NT2/D1 (cell line): Measurements from ENCODE around the gene KLHL21.
A peak's percentile ranks its signal among the peaks of the same experiment; 100 is the strongest.

Experiments used
- DNase-seq: peaks from one replicate; pipeline ENCODE4 v3.0.0-alpha.2; 2011; ENCODE audit warnings: low read depth, low spot score
- H3K27me3 ChIP-seq: 2 replicates; pipeline ENCODE4 v1.6.0; 2011; ENCODE audit warnings: mild to moderate bottlenecking; ENCODE audit not compliant: insufficient read length, insufficient read depth
- H3K36me3 ChIP-seq: 2 replicates; pipeline ENCODE4 v1.6.1; 2011; ENCODE audit warnings: mild to moderate bottlenecking, low read length, mixed read lengths; ENCODE audit not compliant: insufficient read depth, insufficient read length
- H3K4me1 ChIP-seq: 2 replicates; pipeline ENCODE4 v1.5.1; 2011; ENCODE audit not compliant: insufficient read depth, insufficient read length
- H3K4me3 ChIP-seq: 2 replicates; pipeline ENCODE4 v1.5.1; 2011; ENCODE audit warnings: low read depth; ENCODE audit not compliant: insufficient read length
- H3K9ac ChIP-seq: 2 replicates; pipeline ENCODE4 v1.6.0; 2011; ENCODE audit warnings: low read depth; ENCODE audit not compliant: insufficient read length
- H3K9me3 ChIP-seq: 2 replicates; pipeline ENCODE4 v1.5.1; 2011; ENCODE audit warnings: mild to moderate bottlenecking, low read length; ENCODE audit not compliant: insufficient read depth
- SUZ12 ChIP-seq: IDR thresholded peaks from 2 replicates; pipeline ENCODE4 v1.6.1; 2011; ENCODE audit not compliant: insufficient read length, insufficient read depth; ENCODE audit errors: extremely low read depth
- YY1 ChIP-seq: IDR thresholded peaks from 2 replicates; pipeline ENCODE4 v1.6.1; 2011; ENCODE audit not compliant: insufficient read length, insufficient read depth
- ZNF274 ChIP-seq: IDR thresholded peaks from 2 replicates; pipeline ENCODE4 v1.6.1; 2011; ENCODE audit warnings: mild to moderate bottlenecking, low read depth, low read length

KLHL21 gene

DNA sequence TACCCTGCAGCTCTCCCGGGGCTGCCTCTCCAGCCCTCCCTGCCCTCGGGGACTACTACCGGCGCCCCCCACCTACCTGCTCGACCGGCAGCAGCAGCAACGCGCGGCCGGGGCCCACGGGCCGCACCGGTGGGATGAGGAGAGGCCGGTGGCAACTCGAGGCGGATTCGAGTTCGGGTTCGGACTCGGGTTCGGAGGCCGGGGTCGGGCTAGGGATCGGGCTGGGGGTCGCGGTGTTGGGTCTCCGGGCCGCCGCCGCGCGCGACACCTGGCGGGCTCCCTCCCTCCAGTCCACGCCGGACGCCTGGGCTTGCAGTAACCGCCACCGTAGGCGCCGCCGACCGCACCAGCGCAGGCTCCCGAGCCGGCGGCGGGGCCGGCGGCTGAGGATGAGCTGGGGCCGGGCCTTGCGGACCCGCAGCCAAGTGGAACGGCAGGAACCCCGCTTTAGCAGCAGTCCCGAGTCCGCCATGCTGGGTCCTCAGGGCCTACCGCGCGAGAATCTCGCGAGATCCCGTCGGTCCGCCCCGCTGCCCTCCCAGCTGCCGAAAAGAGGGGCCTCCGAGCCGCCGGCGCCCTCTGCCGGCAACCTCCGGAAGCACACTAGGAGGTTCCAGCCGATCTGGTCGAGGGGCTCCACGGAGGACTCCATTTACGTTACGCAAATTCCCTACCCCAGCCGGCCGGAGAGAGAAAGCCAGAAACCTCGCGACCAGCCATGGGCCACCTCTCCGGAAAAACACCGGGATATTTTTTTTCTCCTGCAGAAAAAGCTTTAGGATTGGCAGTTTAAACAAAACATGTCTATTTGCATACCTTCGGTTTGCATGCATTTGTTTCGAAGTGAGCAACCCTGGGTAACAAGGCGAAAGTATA lies 48.4 kb downstream of the KLHL21 start, which contains the start of gene NOL9:
Gene NOL9 (minus strand): TSS at position 483 of the 876 bp plus-strand sequence. CDS start 11 bp downstream, at position 472.
- peaks cover 17% of the 10 kb centered on the region for H3K36me3 ChIP-seq
- peak within 1 kb of the TSS; percentile 90 for H3K9ac ChIP-seq
- no peak for TF ChIP-seq SUZ12
- no peak for TF ChIP-seq ZNF274
- TF ChIP-seq YY1, result peak; percentile 59
- no peaks in the 10 kb centered on the region for H3K4me1 ChIP-seq
- peak; percentile 81 for DNase-seq
- H3K4me3 ChIP-seq, result peak within 1 kb of the TSS; percentile 93
- no peaks in the 10 kb centered on the region for H3K9me3 ChIP-seq
- H3K27me3 ChIP-seq, result no peaks in the 10 kb centered on the region

DNA sequence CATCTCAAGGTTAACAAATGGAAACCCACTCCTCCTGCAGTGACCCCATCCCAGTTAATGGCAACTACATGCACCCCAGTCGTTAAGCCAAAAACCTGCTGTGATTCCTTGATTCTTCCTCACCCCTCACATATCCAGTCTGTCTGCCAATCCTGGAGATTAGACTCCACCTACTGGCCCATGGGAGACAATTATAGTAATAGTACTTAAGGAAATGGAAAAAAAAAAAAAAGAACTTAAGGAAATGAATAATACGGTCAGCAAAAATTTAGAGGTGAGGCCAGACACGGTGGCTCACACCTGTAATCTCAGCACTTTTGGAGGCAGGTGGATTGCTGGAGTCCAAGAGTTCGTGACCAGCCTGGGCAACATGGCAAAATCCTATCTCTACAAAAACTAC lies 55.4 kb downstream of the KLHL21 start:
- Histone ChIP-seq H3K4me3 (no peak overlapping the region), H3K27me3 (no peaks in the 10 kb centered on the region), H3K9me3 (no peaks in the 10 kb centered on the region), H3K36me3 (peaks cover 71% of the 10 kb centered on the region), H3K9ac (no peak overlapping the region), H3K4me1 (no peaks in the 10 kb centered on the region)
- TF ChIP-seq YY1 (no peak), ZNF274 (no peak)
- DNase-seq, result no peak

DNA sequence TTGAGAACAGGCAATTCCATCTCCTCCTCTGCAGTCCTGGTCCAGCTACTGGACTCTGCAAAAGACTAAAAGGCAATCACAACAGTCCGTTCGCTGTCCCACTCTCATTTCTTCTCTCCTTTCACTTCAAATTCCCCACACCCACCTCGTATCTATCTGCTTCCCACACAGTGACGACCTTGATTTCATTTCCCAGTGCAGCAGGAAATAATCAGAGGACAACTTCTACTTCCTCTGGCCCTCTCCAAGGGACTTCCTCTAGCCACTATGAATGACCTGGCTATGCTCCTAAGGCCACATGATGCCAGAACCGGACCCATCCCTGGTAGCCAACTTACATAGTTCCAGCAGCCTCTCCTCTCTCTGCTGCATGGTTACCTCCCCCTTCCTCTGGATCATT lies 56.3 kb downstream of the KLHL21 start:
- no peak for DNase-seq
- Histone ChIP-seq H3K9me3 (no peaks in the 10 kb centered on the region), H3K4me3 (no peak overlapping the region), H3K36me3 (peaks cover 73% of the 10 kb centered on the region), H3K4me1 (no peaks in the 10 kb centered on the region), H3K27me3 (no peaks in the 10 kb centered on the region), H3K9ac (no peak overlapping the region)
- TF ChIP-seq ZNF274 (no peak), YY1 (no peak), SUZ12 (no peak)

DNA sequence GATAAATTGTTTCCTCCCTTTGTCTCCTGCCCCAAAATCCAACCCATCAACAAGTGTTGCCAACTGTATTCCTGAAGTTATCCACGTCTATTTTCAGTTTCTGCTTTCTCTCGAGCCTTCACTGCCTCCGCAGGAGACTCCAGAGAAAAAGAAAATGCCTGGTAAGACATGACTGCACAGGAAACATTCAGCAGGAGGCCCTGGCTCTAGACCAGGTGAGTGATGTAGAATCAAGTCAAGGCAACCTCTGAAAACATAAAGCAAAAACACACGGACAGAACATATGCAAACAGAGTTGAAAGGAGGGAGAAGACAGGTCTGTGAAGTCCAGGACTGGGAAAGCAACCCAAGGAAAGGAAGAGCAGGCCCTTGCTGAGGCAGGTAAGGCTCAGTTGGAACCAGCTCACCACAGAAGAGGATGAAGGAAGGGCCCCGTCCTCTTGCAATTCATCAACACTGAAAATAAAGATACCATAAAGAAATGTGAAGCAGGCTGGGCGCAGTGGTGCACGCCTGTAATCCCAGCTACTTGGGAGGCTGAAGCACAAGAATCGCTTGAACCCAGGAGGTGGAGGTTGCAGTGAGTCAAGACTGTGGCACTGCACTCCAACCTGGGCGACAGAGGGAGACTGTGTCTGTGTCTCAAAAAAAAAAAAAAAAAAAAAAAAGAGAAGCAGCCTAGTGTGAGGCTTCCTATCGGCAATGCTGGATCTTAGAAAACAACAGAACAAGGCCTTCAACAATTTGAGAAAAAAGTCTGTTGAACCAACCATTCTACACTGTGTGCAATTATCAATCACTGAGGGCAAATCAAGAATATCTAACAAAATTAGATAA lies 57.2 kb downstream of the KLHL21 start:
- peaks cover 69% of the 10 kb centered on the region for H3K36me3 ChIP-seq

DNA sequence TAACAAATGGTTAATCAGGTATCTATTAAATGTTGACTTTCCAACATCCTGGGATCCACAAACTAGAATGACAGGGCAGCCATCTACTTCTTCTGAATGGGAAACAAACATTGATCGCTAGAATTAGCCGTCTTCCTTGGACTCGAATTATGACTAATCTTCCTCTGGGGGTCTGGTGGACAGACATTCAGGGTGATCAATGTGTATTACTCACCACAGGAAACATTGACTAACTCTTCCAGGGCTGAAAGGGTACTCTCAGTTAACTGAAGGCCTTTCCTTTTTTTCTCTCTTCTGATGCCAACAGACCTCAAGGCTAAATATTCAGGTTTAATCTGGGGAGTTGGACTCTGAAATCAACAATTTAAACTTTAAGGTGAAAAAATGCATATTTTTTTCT lies 57.8 kb downstream of the KLHL21 start:
- Histone ChIP-seq H3K27me3 (no peaks in the 10 kb centered on the region), H3K4me3 (no peak overlapping the region), H3K36me3 (peaks cover 68% of the 10 kb centered on the region), H3K4me1 (no peaks in the 10 kb centered on the region), H3K9ac (no peak overlapping the region), H3K9me3 (no peaks in the 10 kb centered on the region)
- no peak for DNase-seq
- TF ChIP-seq YY1, result no peak
- TF ChIP-seq ZNF274, result no peak
- no peak for TF ChIP-seq SUZ12

More for the DNA sequence above, 57.2 kb downstream of the KLHL21 start:
- H3K4me1 ChIP-seq, result no peaks in the 10 kb centered on the region
- no peak for TF ChIP-seq YY1
- TF ChIP-seq SUZ12, result no peak
- no peak for TF ChIP-seq ZNF274
- H3K9ac ChIP-seq, result no peak overlapping the region
- H3K4me3 ChIP-seq, result no peak overlapping the region
- H3K9me3 ChIP-seq, result no peaks in the 10 kb centered on the region
- no peaks in the 10 kb centered on the region for H3K27me3 ChIP-seq
- no peak for DNase-seq
